Keratinocyte (primary cell): ENCODE data around the gene AHNAK. TPM values are rescaled to one million over a fixed set of nuclear protein-coding genes. Genes with fewer than 3 reads are reported as not detected.
A peak's percentile ranks its signal among the peaks of the same experiment; 100 is the strongest.

ENCODE experiments used
- DNase-seq: peaks from one replicate; pipeline ENCODE4 v3.0.0-alpha.2; 2011; ENCODE audit warnings: low read depth, missing footprints, low spot score
- FAIRE-seq: peaks from 2 replicates; lab custom pipeline; 2011; peaks lifted over from hg19 to GRCh38; lab: Jason Lieb, UNC
- H2AFZ ChIP-seq: 2 replicates; pipeline ENCODE4 v1.6.0; 2012; ENCODE audit warnings: low read length, control low read depth, inconsistent platforms; ENCODE audit not compliant: control insufficient read depth
- H3K27ac ChIP-seq: 2 replicates; pipeline ENCODE4 v1.5.1; 2011; ENCODE audit warnings: low read length; ENCODE audit not compliant: control insufficient read depth, insufficient read depth
- H3K27me3 ChIP-seq: 3 replicates; pipeline ENCODE4 v1.6.0; 2011; ENCODE audit warnings: low read length; ENCODE audit not compliant: control insufficient read depth, insufficient read depth; ENCODE audit errors: extremely low read depth
- H3K36me3 ChIP-seq, 2 experiments: 2 replicates in 1 of 2; 3 replicates in 1 of 2; pipeline ENCODE4 v1.5.1; 2011; ENCODE audit warnings: low read length in 2 of 2, mild to moderate bottlenecking in 1 of 2; ENCODE audit not compliant: control insufficient read depth in 2 of 2, insufficient read depth in 2 of 2; ENCODE audit errors: extremely low read depth in 1 of 2
- H3K4me1 ChIP-seq: 3 replicates; pipeline ENCODE4 v1.5.1; 2011; ENCODE audit warnings: low read length; ENCODE audit not compliant: control insufficient read depth, insufficient read depth; ENCODE audit errors: extremely low read depth
- H3K4me2 ChIP-seq: 3 replicates; pipeline ENCODE4 v1.6.0; 2011; ENCODE audit warnings: low read depth, low read length; ENCODE audit not compliant: control insufficient read depth, insufficient read depth; ENCODE audit errors: extremely low read depth
- H3K4me3 ChIP-seq, 3 experiments: fragments of 200-600 bp in 1 of 3; sonication (generic) in 1 of 3; 2 replicates in 2 of 3; 3 replicates in 1 of 3; pipeline ENCODE4 v1.5.1; 2011 to 2016; ENCODE audit warnings: low read length in 3 of 3, mild to moderate bottlenecking in 3 of 3, control low read depth in 2 of 3, inconsistent platforms in 1 of 3, low read depth in 1 of 3, mixed read lengths in 1 of 3, mixed run types in 1 of 3, moderate library complexity in 1 of 3; ENCODE audit not compliant: control insufficient read depth in 2 of 3, insufficient read depth in 2 of 3; ENCODE audit errors: extremely low read depth in 1 of 3
- H3K79me2 ChIP-seq: 2 replicates; pipeline ENCODE4 v1.6.0; 2012; ENCODE audit warnings: low read length; ENCODE audit not compliant: control insufficient read depth, insufficient read depth
- H3K9ac ChIP-seq: 3 replicates; pipeline ENCODE4 v1.6.0; 2011; ENCODE audit warnings: low read length; ENCODE audit not compliant: control insufficient read depth, insufficient read depth; ENCODE audit errors: extremely low read depth
- H3K9me1 ChIP-seq: 3 replicates; pipeline ENCODE4 v1.6.0; 2011; ENCODE audit warnings: low read length; ENCODE audit not compliant: control insufficient read depth, insufficient read depth; ENCODE audit errors: extremely low read depth
- H3K9me3 ChIP-seq: 2 replicates; pipeline ENCODE4 v1.5.1; 2012; ENCODE audit warnings: low read depth, low read length; ENCODE audit not compliant: control insufficient read depth
- H4K20me1 ChIP-seq: 3 replicates; pipeline ENCODE4 v1.6.0; 2011; ENCODE audit warnings: low read length; ENCODE audit not compliant: control insufficient read depth, insufficient read depth; ENCODE audit errors: extremely low read depth
- CTCF ChIP-seq, 3 experiments: IDR thresholded peaks in 1 of 3; conservative IDR thresholded peaks in 1 of 3; optimal IDR thresholded peaks in 1 of 3; 2 replicates in 2 of 3; 3 replicates in 1 of 3; pipeline versions ENCODE3 to v1.5.1; 2011; ENCODE audit warnings: low read length in 3 of 3, mild to moderate bottlenecking in 3 of 3, moderate library complexity in 2 of 3, control low read depth in 1 of 3, inconsistent platforms in 1 of 3; ENCODE audit not compliant: insufficient read depth in 2 of 3; ENCODE audit errors: extremely low read depth in 1 of 3
- EZH2 ChIP-seq: IDR thresholded peaks from one replicate; pipeline ENCODE4 v1.6.1; 2012; ENCODE audit warnings: inconsistent platforms, mild to moderate bottlenecking, low read length, moderate library complexity
- dilution Hi-C: fragments of 300-500 bp; cut with MboI; formaldehyde crosslinking; loops from one replicate; pipeline ENCODE4 v1.7.0; 2020; ENCODE audit warnings: low sequenced_read_pairs; ENCODE audit not compliant: extremely low pct_ligation_motif_present
- polyA plus RNA-seq, 5 experiments: library from polyadenylated mRNA; depleted of rRNA in 3 of 5; stranded (reverse) in 3 of 5; stranded (forward) in 1 of 5; unstranded in 1 of 5; fragments of >200 nt; gene quantifications; 1 replicate in 1 of 5; 2 replicates in 3 of 5; 3 replicates in 1 of 5; pipeline versions ENCODE4 v1.2.1 to v1.2.3, GENCODE V29; 2011 to 2012; ENCODE audit warnings: missing spikeins in 2 of 5, low read depth in 1 of 5, low replicate concordance in 1 of 5

The AHNAK gene
- polyA plus RNA-seq, 1 donor (not counting 4 experiments of a cell fraction or from before 2014, with no cell fraction given) = 220 TPM

GRCh38 chr11:62558669-62559068, 12.1 kb upstream of the AHNAK start:
- Histone ChIP-seq H3K4me1 (peaks cover 86% of the 10 kb centered on the region), H3K4me2 (no peak overlapping the region), H3K4me3 (no peak overlapping the region), H2AFZ (no peak overlapping the region), H3K79me2 (peaks cover 11% of the 10 kb centered on the region), H4K20me1 (peaks cover 9% of the 10 kb centered on the region), H3K9me3 (no peaks in the 10 kb centered on the region), H3K27me3 (no peaks in the 10 kb centered on the region), H3K27ac (no peak overlapping the region), H3K9ac (no peak overlapping the region), H3K9me1 (peaks cover 2% of the 10 kb centered on the region), H3K36me3 (peaks cover 11 to 30% of the 10 kb centered on the region in 2 experiments)
- no peak for DNase-seq
- dilution Hi-C loops = no loop called here
- no peak for TF ChIP-seq EZH2
- TF ChIP-seq CTCF (optimal IDR thresholded peaks at IDR 0.05 in 1 of 3, IDR thresholded peaks at IDR 0.05 in 1 of 3, conservative IDR thresholded peaks at IDR 0.05 in 1 of 3; ENCODE audit: extremely low read depth in 1 of 3, insufficient read depth in 2 of 3, low read length in 3 of 3) = no peak
- no peak for FAIRE-seq

- H3K36me3 ChIP-seq = peaks cover 9 to 27% of the 10 kb centered on the region in 2 experiments
- no peaks in the 10 kb centered on the region for H3K9me3 ChIP-seq
- H3K9me1 ChIP-seq = peaks cover 2% of the 10 kb centered on the region
- peak overlapping the region; percentile 91 for H3K27ac ChIP-seq
- H4K20me1 ChIP-seq = peaks cover 7% of the 10 kb centered on the region
- H3K4me1 ChIP-seq = peaks cover 93% of the 10 kb centered on the region
- no peak for FAIRE-seq
- H3K4me2 ChIP-seq = peak overlapping the region; percentile 75
- no peaks in the 10 kb centered on the region for H3K27me3 ChIP-seq
- TF ChIP-seq CTCF (optimal IDR thresholded peaks at IDR 0.05 in 1 of 3, IDR thresholded peaks at IDR 0.05 in 1 of 3, conservative IDR thresholded peaks at IDR 0.05 in 1 of 3; ENCODE audit: extremely low read depth in 1 of 3, insufficient read depth in 2 of 3, low read length in 3 of 3) (no peak), EZH2 (no peak)
- H3K9ac ChIP-seq = peak overlapping the region; percentile 43
- H3K4me3 ChIP-seq = peak overlapping the region in 2 of 3 experiments; percentile 40 to 43
- H3K79me2 ChIP-seq = peaks cover 6% of the 10 kb centered on the region
- DNase-seq = no peak
- dilution Hi-C loops = no loop called here
- no peak overlapping the region for H2AFZ ChIP-seq
Observed at GRCh38 chr11:62556875-62557631, 10.4 kb upstream of the AHNAK start.
